ENCODE data around the gene FNDC11. TPM values are rescaled to one million over a fixed set of nuclear protein-coding genes. Genes with fewer than 3 reads are reported as not detected.

The FNDC11 gene
- total and polyA plus RNA-seq, 2 of the 13 experiments (the other 11 are each of a cell fraction or from before 2014, with no cell fraction given), result 0.07 TPM; not detected in 1

- TF ChIP-seq ZNF572 (CRISPR knock-in tag; IDR thresholded peaks at IDR 0.05), result peak; percentile 79; the same call in 1 of the 2 replicates
- no peak for TF ChIP-seq ZNF432 (CRISPR knock-in tag; IDR thresholded peaks at IDR 0.05; ENCODE audit: borderline replicate concordance)
- TF ChIP-seq ZBTB33 (CRISPR knock-in tag; IDR thresholded peaks at IDR 0.05), result peak; percentile 88
- TF ChIP-seq, protein P1, sequence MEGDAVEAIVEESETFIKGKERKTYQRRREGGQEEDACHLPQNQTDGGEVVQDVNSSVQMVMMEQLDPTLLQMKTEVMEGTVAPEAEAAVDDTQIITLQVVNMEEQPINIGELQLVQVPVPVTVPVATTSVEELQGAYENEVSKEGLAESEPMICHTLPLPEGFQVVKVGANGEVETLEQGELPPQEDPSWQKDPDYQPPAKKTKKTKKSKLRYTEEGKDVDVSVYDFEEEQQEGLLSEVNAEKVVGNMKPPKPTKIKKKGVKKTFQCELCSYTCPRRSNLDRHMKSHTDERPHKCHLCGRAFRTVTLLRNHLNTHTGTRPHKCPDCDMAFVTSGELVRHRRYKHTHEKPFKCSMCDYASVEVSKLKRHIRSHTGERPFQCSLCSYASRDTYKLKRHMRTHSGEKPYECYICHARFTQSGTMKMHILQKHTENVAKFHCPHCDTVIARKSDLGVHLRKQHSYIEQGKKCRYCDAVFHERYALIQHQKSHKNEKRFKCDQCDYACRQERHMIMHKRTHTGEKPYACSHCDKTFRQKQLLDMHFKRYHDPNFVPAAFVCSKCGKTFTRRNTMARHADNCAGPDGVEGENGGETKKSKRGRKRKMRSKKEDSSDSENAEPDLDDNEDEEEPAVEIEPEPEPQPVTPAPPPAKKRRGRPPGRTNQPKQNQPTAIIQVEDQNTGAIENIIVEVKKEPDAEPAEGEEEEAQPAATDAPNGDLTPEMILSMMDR (CRISPR knock-in tag; IDR thresholded peaks at IDR 0.05), result peak; percentile 99
- TF ChIP-seq ELF3 (CRISPR knock-in tag; IDR thresholded peaks at IDR 0.05), result peak; percentile 87; the same call in 1 of the 2 replicates
- TF ChIP-seq ZBTB38 (CRISPR knock-in tag; IDR thresholded peaks at IDR 0.05), result peak; percentile 95
- peak; percentile 75; the same call in 1 of the 2 replicates for TF ChIP-seq ZNF773 (CRISPR knock-in tag; IDR thresholded peaks at IDR 0.05; ENCODE audit: borderline replicate concordance)
- no peak for TF ChIP-seq CBX2 (IDR thresholded peaks at IDR 0.05; ENCODE audit: low read depth, low read length)
- peak; percentile 76; the same call in 1 of the 2 replicates for TF ChIP-seq CBX2 (CRISPR knock-in tag; IDR thresholded peaks at IDR 0.05; ENCODE audit: low read depth)
- TF ChIP-seq ARID4A (CRISPR knock-in tag; IDR thresholded peaks at IDR 0.05; ENCODE audit: borderline replicate concordance), result peak; percentile 73; the same call in 1 of the 2 replicates
- peak; percentile 83 for TF ChIP-seq ZNF543 (CRISPR knock-in tag; IDR thresholded peaks at IDR 0.05)
- peak; percentile 73 for TF ChIP-seq BHLHE40 (IDR thresholded peaks at IDR 0.05; ENCODE audit: low read length)
- no peak for TF ChIP-seq BRF2 (CRISPR knock-in tag; IDR thresholded peaks at IDR 0.05)
- 0 out of 2 replicates have a peak, but pooled peaks have one; percentile 50 for TF ChIP-seq ZSCAN29 (CRISPR knock-in tag; conservative IDR thresholded peaks at IDR 0.05)
These were observed 16.3 kb upstream of the FNDC11 start (continued) for GRCh38 chr20:63537525-63538203.

All from HepG2 (cell line).